ENCODE results near the gene CPNE4. TPM values are rescaled to one million over a fixed set of nuclear protein-coding genes. Genes with fewer than 3 reads are reported as not detected.

Gene CPNE4
- total RNA-seq, 2 experiments from 2014 or later: not detected

DNA sequence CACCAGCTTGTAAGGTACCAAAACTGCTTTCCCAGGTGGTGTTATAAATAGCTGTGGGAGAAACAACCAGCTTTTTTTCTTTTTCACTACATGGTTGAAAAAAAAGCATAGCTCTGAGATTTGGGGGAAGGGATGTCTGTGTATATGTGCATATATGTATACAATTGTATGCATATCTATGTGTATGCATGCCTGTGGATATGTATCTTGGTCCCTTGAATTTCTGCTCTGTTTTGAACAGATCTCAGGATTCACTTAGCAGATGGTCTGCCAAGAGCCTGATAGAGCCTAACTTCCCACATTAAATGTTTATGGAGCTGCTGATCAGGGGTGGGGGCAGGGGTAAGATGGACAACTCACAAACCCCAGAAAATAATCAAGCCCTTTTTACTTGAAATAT is 39.0 kb upstream of the CPNE4 start:
- ATAC-seq: no peak

DNA sequence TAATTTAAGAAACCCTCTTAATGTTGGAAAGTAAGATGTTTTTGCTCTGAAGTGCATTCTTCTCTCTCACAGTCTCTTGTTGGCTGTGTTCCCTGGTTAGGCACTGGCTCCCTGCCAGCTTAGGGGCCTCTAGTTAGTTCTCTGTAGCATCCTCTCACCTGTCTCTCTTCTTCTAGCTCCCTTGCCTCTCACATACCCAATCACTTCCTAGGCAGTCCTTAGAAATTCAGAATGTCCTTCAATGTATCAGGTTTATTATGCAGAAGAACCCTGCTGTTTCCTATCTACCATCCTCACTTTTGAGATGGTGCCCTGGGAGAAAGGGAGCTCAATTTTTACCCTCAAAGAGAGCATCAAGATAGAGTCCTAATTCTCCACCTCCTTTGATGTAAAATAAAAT is 36.2 kb upstream of the CPNE4 start:
- ChIA-PET CTCF (interaction anchor here (0.9 to 1.1 kb wide), 2 partner anchors 8 to 75 kb away, joined by 3 read pairs; no protein-coding TSS in a partner anchor), POLR2A (interaction anchor here (1.1 kb wide), 1 partner anchor 101 kb away, joined by 4 read pairs; no protein-coding TSS in a partner anchor)
- ATAC-seq: no peak
- no peaks in the 10 kb centered on the region for H3K4me1 Mint-ChIP-seq (ENCODE audit: low read depth)
- intact Hi-C loops (cut with micrococcal nuclease): no loop called here
- no peaks in the 10 kb centered on the region for H3K9me3 Mint-ChIP-seq
- no peaks in the 10 kb centered on the region for H3K27me3 Mint-ChIP-seq
- TF ChIP-seq CTCF (IDR thresholded peaks at IDR 0.05): no peak
- no peak overlapping the region for H3K27ac Mint-ChIP-seq
- DNase-seq: no peak
- H3K36me3 Mint-ChIP-seq (ENCODE audit: low read depth): no peaks in the 10 kb centered on the region
- no peak overlapping the region for H3K4me3 Mint-ChIP-seq

More for the DNA sequence above, 39.0 kb upstream of the CPNE4 start:
- Mint-ChIP-seq H3K27ac (no peak overlapping the region), H3K4me3 (no peak overlapping the region), H3K36me3 (ENCODE audit: low read depth) (no peaks in the 10 kb centered on the region), H3K9me3 (no peaks in the 10 kb centered on the region), H3K4me1 (ENCODE audit: low read depth) (no peaks in the 10 kb centered on the region), H3K27me3 (no peaks in the 10 kb centered on the region)
- intact Hi-C loops (cut with micrococcal nuclease): no loop called here
- ChIA-PET POLR2A (interaction anchor here (0.7 kb wide), 1 partner anchor 266 kb away, joined by 3 read pairs; no protein-coding TSS in a partner anchor), CTCF (no interaction called here)
- DNase-seq: no peak
- no peak for TF ChIP-seq CTCF (IDR thresholded peaks at IDR 0.05)

DNA sequence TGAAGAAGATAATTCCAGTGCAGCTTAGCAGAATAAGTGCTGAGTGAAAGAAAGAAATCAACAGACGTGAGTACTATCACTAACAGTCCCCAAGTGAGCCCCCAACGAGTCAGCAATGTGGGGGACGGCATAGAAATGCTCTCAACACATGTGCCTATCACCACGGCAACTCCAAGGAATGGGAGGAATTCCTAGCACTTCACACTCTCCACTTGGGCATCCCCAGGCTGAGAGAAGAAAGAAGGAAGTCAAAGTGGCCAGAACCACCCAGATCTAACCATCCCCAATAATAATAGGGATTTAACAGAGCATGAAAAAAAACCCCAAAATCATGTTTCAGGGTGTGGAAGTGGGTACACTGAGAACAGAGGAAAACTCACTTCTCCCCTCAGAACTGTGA is 29.3 kb upstream of the CPNE4 start:
- Mint-ChIP-seq H3K36me3 (ENCODE audit: low read depth) (no peaks in the 10 kb centered on the region), H3K9me3 (no peaks in the 10 kb centered on the region), H3K4me3 (no peak overlapping the region), H3K27ac (no peak overlapping the region), H3K4me1 (ENCODE audit: low read depth) (no peaks in the 10 kb centered on the region), H3K27me3 (peaks cover 3% of the 10 kb centered on the region)
- intact Hi-C loops (cut with micrococcal nuclease): no loop called here
- no peak for DNase-seq
- TF ChIP-seq CTCF (IDR thresholded peaks at IDR 0.05): no peak
- ChIA-PET POLR2A (no interaction called here), CTCF (no interaction called here)
- no peak for ATAC-seq

DNA sequence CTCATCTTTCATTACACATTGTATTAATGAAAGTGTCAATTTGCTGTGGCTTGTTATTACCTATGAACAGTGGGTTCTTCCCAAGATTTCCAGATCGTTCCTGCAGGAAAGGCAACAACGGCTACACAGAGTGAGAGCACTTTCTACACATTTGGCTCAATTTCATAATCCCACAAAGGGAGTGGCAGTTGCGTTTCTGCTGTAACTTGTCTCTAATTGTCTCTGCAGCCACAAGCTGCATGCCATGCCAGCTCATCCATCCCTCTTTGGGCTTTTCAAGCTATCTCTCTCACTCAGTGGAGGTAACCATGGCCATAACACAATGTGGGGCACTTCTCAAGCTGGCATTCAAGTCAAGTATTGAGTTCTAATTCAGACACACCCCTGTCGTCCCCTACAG is 27.7 kb upstream of the CPNE4 start:
- peaks cover 7% of the 10 kb centered on the region for H3K27me3 Mint-ChIP-seq
- ATAC-seq (no peak), DNase-seq (no peak)
- no peaks in the 10 kb centered on the region for H3K4me1 Mint-ChIP-seq (ENCODE audit: low read depth)
- H3K9me3 Mint-ChIP-seq: no peaks in the 10 kb centered on the region
- TF ChIP-seq CTCF (IDR thresholded peaks at IDR 0.05): no peak
- intact Hi-C loops (cut with micrococcal nuclease): no loop called here
- no peaks in the 10 kb centered on the region for H3K36me3 Mint-ChIP-seq (ENCODE audit: low read depth)
- ChIA-PET POLR2A (no interaction called here), CTCF (no interaction called here)
- H3K27ac Mint-ChIP-seq: no peak overlapping the region
- H3K4me3 Mint-ChIP-seq: no peak overlapping the region

GRCh38 chr3:132055872-132056271 is 21.1 kb upstream of the CPNE4 start:
- Mint-ChIP-seq H3K27ac (no peak overlapping the region), H3K27me3 (peaks cover 6% of the 10 kb centered on the region), H3K4me3 (no peak overlapping the region), H3K4me1 (ENCODE audit: low read depth) (no peaks in the 10 kb centered on the region), H3K36me3 (ENCODE audit: low read depth) (no peaks in the 10 kb centered on the region), H3K9me3 (no peaks in the 10 kb centered on the region)
- ATAC-seq: no peak
- TF ChIP-seq CTCF (IDR thresholded peaks at IDR 0.05): no peak
- DNase-seq: no peak
- POLR2A ChIA-PET: no interaction called here
- CTCF ChIA-PET: no interaction called here
- intact Hi-C loops (cut with micrococcal nuclease): no loop called here

Data from activated CD8-positive, alpha-beta T cell treated with anti-CD3 and anti-CD28 coated beads for 36 hours (primary cell).